Measurements from ENCODE around the gene RNU1-2. TPM values are rescaled to one million over a fixed set of nuclear protein-coding genes. Genes with fewer than 3 reads are reported as not detected.

RNU1-2 gene
- total RNA-seq, 1 donor = under 0.01 TPM

Small RNAs within 50 kb of the gene (small RNA-seq; reads per million reads assigned to genes)
- gene MIR3675 (not detected), gene RNU1-2 (not detected), gene RNU1-5P (not detected)

Other genes starting within 250 kb of the RNU1-2 start
- under 0.01 and 2,882 TPM in 2 replicates for gene RNU1-3, start 229.0 kb upstream of the RNU1-2 start, total RNA-seq (ENCODE audit: low replicate concordance)
- under 0.01 and 2,882 TPM in 2 replicates for gene RNU1-4, start 155.5 kb upstream of the RNU1-2 start, total RNA-seq (ENCODE audit: low replicate concordance)
- 8.9 and 68.8 TPM in 2 replicates for gene CROCC, start 26.0 kb downstream of the RNU1-2 start, total RNA-seq (ENCODE audit: low replicate concordance)
- 47.7 and 60.3 TPM in 2 replicates for gene MFAP2, start 84.6 kb downstream of the RNU1-2 start, total RNA-seq (ENCODE audit: low replicate concordance)
- gene ATP13A2, start 115.9 kb downstream of the RNU1-2 start, total RNA-seq (ENCODE audit: low replicate concordance) = 6.8 and 18.4 TPM in 2 replicates
- 48.4 and 106 TPM in 2 replicates for gene SDHB, start 158.1 kb downstream of the RNU1-2 start, total RNA-seq (ENCODE audit: low replicate concordance)
- 0.09 and 0.16 TPM in 2 replicates for gene PADI2, start 223.5 kb downstream of the RNU1-2 start, total RNA-seq (ENCODE audit: low replicate concordance)